HG02943 (cell line): ENCODE results near the gene ARHGAP1.

ENCODE experiments used
- ATAC-seq: cut with Tn5 transposase; IDR thresholded peaks from one replicate; pipeline ENCODE4 v1.9.1; 2021; ENCODE audit warnings: mild to moderate bottlenecking, low read depth, moderate library complexity; ENCODE audit not compliant: unreplicated experiment

Gene ARHGAP1

DNA sequence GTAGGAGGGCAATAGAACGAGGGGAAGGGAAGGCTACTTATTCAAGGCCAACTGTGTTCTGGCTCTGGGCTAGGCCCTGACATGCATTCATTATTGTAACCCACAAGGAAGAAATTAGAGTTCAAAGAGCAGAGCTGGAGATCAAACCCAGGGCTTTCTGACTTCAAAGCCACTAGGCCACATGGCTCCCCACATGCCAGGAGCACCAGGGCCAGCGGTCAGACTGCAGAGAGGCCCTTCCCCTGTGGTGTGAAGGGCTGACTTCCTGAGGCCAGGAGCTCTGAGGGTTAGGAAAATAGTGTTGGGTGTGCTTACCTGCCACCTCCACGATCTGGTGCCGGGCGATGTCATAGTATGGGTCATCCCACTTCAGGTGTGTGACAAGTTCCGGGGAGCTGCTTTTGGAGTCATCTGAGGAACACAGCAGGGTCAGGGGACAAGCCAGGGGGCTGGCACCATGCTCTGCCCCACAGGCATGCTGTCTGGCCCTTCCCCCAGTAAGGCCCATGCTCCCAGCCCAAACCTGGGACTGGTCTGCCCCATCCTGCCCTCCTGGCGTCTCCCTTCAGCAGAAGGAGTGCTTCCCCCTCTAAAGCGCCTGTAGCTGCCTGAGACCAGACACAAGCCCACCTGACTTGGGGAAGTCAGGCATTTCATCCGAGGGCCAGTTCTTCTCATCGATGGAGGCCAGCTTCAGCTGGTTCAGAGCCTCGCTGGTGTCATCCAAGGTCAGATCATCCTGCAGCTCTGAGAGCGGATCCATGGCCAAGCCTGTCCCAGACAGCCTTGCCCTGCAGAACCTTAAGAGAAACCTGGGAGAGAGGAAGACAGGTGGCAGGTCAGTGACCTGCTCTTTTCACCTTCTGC, 4.8 kb downstream of the ARHGAP1 start:
- ATAC-seq, result no peak

DNA sequence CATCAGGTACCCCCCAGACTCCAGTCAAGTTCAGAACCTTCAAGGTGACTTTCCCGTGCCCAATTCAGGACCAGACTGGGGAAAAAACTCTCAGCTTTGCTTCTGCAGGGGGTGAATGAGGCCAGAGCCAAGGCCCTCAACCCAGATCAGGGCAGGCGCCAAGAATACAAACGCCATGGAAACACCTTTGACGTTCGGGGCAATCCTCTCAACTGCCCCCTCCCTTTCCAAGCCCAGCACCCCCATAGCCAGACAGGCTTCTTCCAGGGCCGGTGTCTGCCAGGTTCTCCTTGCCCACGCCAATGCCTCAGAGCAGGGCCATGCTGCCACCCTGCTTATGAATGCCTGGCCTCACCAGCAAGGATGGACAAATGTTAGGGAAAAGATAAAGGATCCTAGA, 5.8 kb downstream of the ARHGAP1 start:
- ATAC-seq, result no peak

DNA sequence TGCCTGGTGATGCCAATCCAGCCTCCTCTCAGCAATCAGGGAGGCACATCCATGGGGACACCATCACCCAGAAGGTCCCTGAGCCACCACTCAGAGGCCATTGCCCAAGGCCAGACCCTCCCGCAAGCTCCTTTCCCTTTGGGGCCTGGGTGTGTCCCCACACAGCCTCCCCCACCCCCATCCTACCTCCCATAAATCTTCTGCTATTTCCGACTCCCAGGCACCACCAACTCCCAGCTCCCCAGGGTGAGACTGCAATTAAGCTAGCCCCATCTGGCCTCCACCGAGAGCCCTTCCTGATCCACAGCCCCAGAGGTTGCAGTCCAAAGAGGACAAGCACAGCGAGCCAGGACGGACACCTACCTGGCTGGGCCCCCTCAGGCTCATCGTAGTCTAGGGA, 6.3 kb downstream of the ARHGAP1 start:
- no peak for ATAC-seq

DNA sequence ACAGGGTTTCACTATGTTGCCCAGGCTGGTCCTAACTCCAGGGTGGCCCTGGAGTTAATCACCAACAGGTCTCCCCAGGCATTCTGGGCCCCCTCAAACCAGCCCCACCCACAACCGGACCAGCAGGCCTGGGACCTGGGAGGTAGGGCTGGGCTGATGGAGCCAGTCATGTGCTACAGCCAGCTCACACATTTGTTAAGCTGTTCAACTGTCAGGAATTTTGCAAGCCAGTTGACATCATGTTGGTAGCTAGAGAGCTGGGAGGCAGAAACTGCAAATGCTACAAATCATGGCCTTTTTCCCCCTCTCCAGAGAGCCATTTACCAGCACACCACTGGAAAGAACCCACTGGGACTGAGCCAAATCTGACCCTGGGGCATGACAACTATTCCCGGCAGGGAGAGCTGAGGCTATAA, 6.8 kb downstream of the ARHGAP1 start:
- ATAC-seq, result no peak

DNA sequence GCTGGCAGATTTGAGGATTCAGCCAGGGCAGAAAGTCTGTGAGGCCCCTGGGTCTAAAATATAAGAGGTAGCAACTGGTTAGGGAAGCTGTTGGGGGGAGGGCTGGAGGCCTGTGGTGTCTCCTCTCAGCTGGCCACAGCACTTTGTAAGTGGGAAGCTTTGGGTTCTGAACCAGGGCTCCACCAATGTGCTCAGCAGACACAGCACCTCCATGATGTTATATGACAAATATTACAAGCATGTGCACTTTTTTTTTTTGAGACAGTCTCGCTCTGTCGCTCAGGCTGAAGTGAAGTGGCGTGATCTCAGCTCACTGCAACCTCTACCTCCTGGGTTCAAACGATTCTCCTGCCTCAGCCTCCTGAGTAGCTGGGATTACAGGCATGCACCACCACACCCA, 8.0 kb downstream of the ARHGAP1 start:
- ATAC-seq, result no peak

DNA sequence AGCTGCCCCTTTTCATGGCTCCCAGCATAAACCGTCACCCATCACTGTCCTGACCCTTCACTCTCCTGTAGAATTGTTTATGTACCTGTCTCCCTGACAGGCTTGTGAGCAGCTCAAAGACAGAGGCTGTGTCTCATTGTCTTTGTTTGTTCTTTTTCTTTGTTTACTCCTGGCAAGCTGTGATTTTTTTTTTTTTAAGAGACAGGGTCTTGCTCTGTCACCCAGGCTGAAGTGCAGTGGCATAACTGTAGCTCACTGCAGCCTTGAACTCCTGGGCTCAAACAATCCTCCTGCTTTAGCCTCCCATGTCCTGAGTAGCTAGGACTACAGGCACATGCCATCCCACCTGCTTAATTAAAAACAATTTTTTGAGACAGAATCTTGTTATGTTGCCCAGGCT, 9.7 kb downstream of the ARHGAP1 start:
- no peak for ATAC-seq

DNA sequence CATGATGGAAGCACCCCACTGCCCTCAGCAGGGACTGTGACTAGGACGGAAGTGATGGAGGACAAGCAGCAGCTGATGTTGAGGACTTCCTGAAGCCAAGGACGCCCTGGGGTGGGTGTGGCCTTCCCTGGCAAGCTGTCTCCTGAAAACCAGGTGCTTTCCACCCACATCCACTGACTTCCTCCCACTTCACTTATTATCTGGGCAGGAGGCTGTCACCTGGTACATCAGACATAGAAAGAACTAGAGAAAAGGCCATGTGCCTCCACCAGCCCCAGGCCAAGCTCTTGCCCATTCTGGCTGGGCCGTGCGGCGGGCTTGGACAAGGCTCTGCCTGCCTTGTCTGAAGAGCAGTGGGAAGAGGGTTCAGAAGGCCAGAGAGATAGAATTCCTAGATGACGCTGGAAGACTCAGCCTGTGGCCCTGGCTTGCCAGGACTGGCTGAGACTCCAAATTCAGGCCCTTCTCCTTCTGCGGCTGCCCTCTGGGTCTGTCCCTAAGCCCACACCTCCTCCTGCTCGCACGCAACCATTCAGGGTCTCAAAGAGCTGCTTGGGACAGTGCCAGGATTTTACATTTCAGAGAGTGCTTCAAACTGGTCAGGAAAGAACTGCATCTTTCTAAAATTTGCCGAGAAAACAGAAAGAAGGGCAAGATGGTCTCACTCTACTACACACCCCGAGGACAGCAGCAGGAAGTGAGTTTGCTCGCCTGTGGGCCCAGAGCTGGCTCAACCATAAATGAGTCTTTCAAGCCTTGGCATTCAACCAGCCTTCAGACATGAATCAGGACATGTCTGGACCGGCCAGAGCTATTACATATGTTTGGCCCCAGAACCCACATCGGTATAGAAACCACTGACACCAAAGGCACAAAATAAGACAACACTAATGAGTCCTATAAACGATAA, 13.3 kb downstream of the ARHGAP1 start:
- ATAC-seq, result no peak

DNA sequence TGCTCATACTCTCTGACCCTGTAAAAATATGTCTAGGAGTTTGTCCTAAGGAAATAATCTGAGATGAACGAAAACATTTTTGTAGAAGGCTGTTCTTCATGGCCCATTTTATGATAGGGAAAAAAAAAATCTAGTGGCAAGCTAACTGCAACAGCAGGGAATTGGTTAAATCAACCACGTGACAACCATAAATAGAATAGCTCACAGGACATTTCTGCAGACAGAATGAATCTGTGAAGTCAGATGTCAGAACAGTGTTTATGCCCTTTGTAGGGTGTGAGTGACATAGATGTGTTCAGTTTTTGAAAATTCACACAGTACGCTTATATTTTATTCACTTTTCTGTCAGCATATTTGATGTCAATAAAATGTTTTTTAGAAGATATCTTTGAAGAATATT, 16.1 kb downstream of the ARHGAP1 start:
- ATAC-seq, result no peak

DNA sequence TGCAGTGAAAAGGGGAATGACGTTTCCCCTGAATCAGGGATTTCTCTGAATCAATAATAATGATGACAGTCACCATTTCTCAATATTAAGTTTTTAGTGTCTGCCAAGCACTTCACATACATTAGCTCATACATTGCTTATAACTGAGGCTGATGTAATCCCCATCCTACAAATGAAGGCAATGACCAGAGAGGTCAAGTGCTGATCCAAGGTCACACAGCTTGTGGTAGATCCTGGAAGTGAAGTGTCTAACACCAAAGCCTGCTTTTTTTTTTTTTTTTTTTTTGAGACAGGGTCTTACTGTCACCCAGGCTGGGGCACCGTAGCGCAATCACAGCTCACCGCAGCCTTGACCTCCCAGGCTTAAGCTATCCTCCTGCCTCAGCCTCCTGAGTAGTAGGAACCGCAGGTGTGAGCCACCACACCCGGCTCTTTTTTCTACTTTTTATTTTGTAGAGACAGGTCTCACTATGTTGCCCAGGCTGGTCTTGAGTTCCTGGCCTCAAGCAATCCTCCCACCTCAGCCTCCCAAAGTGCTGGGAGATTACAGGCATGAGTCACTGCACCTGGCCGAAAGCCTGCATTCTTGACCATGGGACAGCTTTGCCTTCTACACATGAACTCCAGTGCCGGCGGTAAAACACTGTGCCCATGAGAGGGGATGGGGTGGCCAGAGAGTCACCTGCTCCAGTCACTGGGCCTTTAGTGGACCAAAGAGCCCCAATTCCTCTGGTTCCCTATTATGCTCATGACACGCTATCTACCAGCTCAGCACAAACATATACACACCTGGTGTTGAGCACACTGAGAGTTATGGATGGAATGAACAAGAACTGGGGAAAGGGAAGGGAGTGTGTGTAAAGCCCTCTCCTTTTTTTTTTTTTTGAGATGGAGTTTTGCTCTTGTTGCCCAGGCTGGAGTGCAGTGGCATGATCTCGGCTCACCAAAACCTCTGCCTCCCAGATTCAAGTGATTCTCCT, 17.4 kb downstream of the ARHGAP1 start:
- no peak for ATAC-seq

DNA sequence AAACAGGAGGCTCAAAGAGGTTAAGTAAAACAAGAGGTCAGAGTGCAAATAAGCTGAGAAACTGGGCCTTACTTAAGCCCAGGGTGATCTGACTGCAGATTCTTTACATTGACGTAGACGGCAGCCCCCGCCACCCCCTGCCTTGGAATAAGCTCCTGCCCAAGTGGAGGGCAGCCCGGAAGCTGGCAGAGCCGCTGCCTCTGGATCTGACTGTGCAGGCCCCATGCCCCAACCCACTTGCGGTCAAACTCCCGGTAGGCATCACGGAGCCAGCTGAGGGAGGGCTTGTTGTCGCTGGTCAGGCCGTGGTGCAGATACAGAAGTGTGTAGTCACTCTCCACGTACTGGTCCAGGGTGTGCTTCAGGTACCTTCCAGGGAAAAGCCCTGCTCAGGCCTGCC, 18.6 kb downstream of the ARHGAP1 start:
- ATAC-seq, result no peak

DNA sequence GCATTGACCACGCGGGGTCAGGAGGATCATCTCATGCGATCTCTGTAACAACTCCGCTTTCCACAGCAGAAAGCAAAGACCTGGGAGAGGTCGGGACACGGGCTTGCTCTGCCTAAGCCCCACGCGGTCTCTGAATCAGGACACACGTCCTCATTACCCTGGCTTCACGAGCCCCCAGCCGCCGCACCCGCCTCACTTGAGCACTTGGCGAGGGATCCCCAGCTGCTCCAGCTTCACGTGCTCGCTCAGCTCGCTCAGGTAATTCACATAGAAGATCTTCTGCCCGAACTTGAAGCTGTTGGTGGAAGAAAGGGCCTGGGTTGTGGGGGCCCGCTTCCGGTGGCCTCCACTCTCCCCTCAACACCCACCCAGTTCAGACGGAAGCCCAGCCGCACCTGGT, 19.6 kb downstream of the ARHGAP1 start:
- ATAC-seq, result no peak

DNA sequence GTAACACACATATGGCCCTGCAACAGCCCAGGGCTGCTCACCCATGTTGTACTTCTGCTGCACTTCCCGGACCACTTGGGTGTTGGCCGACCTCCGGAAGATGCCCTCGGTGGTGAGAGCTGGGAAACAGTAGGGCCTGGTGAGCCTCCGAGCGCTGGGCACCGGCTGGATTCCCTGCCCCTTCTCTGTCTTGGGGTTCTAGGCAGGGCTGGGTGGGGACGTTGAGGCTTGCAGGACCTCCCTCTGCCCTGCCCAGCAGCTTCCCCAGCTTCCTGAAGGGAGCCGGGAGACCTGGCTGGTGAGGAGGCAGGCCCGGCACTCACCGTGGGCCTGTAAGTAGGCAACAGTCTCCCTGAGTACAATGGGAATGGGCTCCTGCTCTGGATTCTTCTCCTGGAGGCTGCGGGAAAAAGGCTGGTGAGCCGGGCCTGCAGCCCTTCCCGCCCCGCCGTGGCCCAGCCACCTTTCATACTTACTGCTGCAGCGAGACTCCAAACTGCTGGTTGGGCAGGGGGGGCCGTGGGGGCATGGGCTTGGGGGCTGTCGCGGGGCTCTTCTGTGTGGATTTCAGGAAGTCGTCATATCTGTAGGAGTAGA, 20.2 kb downstream of the ARHGAP1 start:
- ATAC-seq, result no peak

DNA sequence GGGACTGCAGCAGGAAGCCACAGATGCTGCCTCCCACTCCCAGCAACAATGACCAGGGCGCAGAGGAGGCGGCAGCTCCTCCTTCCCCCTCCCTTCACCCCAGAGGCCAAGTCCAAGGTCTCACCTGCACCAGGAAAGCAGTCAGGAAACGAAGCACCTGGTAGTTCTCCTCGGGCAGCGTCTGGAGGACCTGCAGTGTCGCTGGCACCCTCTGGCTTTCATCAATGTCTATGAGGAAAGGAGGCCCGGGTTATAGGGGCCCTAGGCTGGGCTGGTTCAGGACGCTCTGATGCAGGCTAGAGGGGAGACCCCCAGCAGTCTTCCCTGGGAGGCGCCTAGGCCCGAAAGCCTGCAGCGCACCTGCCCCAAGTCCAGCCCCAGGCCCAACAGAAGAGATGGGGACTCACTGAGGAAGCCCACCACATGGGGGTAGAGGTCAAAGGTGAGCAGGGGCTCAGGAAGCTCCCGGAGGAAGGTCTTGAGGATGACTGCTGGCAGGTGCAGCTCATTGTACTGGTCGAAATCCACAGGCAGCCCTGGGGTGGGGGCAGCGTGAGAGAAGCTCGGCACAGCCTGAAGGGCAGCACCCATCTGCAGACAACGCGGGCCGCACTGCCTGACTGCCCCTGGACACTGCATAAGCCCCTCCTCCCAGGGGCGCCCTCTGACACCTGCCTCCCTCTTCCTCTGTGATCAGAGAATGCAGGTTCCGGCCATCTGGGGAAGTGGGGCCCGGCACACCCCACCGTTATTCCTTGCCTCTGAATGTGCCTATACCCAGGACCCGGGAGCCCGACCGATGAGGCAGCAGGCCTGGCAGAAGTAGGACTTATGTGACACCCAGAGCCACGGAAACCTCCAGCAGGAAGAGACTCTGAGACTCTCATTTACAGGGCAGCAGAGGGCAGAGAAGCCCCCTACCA, 20.9 kb downstream of the ARHGAP1 start:
- no peak for ATAC-seq

DNA sequence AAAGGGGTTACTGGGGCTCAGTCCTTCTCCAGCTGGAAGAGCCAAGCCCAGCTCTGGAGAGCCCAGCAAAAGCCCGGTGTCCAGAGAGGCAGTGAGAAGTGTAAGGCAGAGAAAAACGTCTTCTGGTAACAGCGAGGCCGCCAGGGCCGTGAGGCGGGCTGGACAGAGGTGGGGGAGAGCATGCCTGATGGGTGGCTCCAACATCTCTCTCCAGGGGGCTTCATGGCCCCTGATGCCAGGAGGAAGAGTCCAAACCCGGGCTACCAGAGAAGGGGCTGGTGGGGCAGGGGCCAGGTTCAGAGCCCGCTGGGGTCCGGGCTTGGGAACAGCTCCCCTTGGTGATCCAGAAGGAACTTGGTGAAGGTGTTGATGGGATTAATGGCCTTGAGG, 21.7 kb downstream of the ARHGAP1 start:
- no peak for ATAC-seq

DNA sequence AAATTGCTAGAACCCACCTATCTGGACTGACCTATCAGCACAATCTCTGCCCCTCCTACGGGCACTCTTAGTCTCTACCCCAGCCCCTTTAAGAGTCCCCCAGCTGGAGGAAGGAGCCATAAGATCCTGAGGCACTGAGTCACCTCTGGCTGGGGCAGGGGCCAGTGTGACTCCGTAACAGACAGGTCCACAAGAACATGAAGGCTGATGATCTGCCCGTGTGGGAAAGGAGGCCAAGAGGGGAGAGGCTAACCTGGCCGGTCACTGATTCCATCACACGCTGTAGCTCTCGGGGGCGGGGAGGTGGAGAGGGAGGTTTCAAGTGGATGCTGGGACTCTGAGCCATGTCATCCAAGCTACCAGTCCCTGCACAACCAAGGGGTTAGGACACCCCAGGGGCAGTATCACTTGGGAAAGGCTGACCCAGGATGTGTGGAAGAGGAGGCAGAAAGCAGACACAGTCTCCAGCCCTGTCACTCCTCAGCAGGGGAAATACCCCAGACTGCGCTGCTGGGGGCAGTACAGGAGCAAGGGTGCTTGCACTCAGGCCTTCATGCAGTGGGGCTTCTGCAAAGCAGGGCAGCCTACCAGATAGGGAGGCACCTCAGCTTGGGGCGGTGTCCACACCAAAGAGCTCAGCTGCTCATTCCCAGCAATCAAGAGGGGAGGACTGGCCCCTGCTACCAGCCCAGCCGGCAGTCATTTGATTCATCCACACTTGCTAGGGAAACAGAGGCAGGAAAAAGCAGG, 22.3 kb downstream of the ARHGAP1 start:
- no peak for ATAC-seq

DNA sequence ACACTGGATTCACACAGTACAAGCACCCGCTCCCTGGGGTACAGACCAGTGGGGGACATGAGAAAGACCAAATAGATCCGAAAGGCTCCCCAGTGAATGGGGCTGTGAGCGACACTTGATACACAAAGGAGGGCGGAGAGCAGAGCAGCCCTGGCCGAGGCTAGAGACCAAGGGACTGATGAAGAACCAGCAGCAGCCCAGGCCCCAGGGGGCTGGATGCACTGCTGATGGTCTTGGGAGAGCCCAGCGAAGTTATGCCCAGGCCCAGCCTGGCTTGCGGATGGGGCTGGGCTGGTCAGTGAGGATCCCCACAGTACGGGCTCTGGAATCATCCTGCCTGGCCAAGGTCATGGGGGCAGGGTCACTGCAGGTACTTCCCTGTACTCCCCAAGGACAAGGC, 23.2 kb downstream of the ARHGAP1 start:
- no peak for ATAC-seq

DNA sequence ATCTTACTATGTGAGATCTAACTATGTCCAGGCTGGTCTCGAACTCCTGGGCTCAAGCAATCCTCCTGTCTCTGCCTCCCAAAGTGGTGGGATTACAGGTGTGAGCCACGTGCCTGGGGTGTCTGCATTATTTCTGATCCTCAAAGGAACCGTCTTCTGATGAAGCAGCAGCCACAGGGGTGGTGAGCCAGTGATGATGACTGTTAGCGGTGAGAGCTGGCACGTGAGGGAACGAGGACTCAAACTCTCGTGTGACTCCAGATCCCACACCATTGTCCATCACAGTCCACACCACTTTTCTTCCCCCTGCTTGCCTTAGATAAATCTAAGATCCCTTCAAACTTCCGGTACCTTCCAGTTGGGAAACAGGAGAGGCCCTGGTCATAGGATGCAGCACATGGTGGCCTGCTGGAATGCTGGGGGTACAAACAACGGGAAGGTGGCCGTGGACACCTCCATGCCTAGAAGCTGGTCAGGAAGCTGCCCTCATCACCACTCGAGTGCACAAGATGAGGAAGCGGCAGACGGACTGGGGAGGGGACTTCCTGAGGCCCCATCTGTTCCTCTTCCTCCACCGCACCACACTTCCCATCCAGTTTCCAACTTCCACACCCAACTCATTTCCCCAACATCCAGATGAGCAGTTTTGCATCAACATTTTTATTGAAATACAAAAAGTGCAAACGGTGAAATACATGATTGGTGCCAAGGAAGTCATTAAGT, 23.8 kb downstream of the ARHGAP1 start:
- ATAC-seq, result no peak

DNA sequence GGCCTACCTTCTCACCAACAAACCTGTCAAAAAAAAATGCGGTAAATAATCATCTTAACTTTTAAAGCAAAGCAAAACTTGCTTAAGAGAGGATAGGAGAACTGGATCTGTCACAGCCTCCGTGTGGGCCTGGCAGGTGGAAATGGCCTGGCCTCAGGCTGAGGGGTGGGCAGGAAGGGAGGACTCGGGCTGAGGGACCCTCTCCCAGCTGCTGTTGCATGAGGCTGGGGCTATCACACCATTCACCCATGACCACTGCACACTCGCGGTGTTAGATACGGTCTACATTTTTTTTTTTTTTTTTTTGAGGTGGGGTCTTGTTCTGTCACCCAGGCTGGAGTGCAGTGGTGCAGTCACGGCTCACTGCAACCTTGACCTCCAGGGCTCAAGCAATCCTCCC, 24.5 kb downstream of the ARHGAP1 start:
- no peak for ATAC-seq
